Measurements from ENCODE around the gene LSM11.
A peak's percentile ranks its signal among the peaks of the same experiment; 100 is the strongest.

Gene LSM11

DNA sequence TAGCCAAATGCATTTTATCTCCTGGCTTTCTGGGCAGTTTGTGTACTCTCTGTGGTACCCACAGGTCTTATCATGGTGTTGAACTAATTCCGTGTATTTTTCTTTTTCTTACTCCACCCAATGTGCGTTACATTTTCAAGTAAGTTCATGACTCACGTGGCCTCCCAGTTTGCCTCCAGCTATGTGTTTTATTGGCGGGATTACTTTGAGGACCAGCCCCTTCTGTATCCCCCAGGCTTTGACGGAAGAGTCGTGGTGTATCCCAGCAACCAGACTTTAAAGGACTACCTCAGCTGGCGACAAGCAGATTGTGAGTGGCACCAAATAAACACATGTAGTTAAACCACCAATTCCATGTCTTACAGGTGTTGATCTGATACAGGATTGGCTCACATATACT, 9.1 kb upstream of the LSM11 start:
- no peak for DNase-seq (ENCODE audit: low spot score)

DNA sequence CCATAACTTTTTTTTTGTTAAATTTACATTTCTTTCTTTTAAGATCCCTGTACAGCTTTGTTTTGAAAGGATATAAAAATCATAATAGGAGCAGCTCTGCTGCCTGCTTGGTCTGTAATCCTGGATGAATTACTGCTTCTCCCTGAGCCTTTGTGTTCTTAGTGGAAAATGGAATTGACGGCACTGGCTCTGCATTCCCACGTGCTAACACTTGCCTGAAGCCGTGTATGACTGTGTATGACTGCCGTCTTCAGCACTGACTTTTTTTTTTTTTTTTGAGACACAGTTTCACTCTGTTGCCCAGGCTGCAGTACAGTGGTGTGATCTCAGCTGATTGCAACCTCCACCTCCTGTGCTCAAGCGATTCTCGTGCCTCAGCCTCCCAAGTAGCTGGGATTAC, 7.5 kb upstream of the LSM11 start:
- DNase-seq (ENCODE audit: low spot score): no peak

GRCh38 chr5:157739388-157740228, 3.9 kb upstream of the LSM11 start:
- DNase-seq (ENCODE audit: low spot score): no peak

DNA sequence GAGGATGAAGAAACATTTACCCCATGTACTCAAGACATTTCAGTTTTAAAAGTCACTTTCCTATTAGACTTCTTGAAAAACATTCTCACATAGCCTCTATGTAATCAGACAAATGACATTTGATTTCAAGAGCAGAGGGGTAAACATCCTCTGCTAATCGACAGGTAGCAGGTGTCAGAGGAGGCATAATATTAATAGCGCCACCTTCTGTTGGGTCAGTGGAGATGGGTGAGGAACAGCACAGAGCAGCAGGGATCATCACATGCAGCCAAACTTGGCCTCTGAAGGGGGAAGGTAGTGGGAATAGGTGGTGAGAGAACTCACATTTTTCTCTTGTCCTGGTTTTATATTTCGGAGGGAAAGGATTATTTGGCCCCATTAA, 3.3 kb upstream of the LSM11 start:
- peak; percentile 42 for DNase-seq (ENCODE audit: low spot score)

DNA sequence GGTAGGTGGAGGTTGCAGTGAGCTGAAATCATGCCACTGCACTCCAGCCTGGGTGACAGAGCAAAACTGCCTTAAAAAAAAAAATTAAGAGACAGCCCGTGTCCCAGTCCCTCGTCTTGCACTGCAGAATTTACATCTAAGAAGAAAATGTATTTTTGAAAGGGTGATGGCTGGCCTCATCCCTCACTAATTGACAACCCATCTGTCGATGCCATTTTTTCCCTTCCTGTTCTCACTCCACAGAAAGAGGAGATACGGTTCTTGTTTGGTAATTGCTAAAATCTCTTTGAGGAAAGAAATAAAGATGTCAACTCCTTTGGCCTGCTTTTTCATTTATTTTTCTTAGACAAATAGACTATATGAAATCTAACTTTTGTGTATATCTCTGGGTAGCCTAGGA, 2.4 kb upstream of the LSM11 start:
- no peak for DNase-seq (ENCODE audit: low spot score)

GRCh38 chr5:157744051-157745011, 819 bp downstream of the LSM11 start:
- peak; percentile 15 for DNase-seq (ENCODE audit: low spot score)

- no peak for DNase-seq (ENCODE audit: low spot score)
Measured at GRCh38 chr5:157745041-157745456, 1.5 kb downstream of the LSM11 start.

GRCh38 chr5:157747173-157747740, 3.7 kb downstream of the LSM11 start:
- DNase-seq (ENCODE audit: low spot score): no peak

DNA sequence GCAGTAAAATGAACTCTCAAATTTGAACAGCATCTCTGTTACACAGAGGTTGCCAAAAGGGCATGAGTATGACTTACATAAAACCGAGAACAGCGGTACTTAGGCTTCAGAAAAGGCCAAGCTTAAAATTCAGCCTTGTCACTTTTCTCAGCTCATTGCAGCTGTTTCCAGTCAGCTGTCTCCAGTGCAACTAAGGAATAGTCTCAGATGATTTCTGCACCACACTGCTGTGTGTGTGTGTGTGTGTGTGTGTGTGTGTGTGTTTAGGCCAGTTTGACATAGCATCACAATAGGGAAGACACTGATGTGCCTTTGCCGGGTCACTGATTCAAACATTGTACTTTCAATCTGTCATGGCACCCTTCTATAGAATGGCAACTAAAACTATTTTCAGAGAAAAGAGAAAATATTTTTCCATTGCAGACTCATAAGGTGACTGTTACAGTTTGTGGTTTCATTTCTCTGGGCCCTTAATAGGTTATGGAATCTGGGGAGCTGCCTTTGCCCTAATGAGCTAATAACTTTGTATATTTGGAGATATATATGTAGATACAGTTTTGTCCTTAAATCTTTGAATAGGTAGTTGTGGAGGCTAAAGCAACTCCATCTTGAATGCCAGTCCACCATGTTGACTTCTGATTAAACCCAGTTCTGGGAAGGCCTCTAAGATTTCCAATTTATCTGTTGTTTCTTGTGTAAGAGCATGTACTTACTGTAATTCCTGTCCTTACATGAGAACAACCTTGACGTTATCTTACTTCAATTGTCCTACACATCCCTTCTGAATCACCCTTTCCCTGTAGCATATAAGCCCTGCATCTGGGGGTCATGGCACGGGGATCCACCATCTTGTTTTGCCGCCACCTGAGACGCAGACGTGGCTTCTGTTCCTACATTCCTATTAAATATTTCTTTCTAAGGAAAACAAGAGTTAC, 4.5 kb downstream of the LSM11 start:
- peak; percentile 25 for DNase-seq (ENCODE audit: low spot score)

- no peak for DNase-seq (ENCODE audit: low spot score)
Measured at GRCh38 chr5:157748760-157749461, 5.4 kb downstream of the LSM11 start.

DNA sequence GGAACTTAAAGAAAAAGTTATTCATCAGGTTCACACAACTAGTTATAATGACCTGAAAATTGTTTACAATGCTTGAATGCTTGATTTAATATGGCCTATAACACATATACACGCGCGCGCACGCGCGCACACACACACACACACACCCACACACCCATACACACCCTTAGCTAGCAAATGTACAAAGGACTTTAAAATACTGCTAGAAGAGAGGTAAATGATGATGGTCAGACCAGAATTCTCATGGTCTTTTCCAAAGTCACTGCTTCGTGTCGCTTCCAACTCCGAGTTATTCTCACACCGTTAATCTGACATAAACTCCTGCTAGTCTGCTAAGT, 5.9 kb downstream of the LSM11 start:
- DNase-seq (ENCODE audit: low spot score): no peak

- no peak for DNase-seq (ENCODE audit: low spot score)
Measured at GRCh38 chr5:157750320-157750719, 6.8 kb downstream of the LSM11 start.

DNA sequence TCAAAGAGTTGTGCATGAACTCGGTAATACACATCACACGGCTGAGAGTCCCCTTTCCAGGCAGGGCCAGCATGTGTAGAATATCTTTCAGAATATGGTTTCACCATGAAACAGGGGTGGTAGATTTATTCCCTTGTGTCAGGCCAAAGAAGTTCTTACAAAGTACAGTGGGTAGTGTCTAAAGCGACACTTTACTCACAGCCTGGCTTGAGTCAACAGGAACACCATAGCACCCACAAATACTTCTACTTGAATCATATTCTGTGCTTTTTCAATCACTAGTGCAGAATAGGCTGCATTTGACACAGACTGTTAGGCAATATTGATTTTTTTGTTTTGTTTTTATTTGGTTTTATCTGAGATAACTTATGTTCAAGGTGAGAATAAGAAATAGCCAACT, 12.6 kb downstream of the LSM11 start:
- DNase-seq (ENCODE audit: low spot score): no peak

DNA sequence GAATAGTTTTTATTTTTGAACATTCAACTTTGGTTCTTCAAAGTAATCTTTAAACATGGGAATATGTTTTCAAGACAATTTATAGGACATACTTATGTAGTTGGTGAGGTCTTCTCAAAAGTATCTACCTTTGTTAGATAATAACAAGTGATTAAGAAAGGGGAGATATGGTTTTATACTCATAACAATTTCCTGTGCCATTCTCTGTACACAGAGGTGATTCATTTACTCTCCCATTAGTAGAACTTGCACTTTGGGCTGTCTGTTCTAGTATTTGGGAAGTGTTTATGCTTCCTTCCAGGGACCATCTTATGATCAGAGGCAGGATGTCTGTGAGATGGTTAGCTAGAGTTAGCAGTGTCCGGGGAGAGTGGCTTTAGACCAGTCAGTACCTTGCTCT, 15.2 kb downstream of the LSM11 start:
- DNase-seq (ENCODE audit: low spot score): no peak

DNA sequence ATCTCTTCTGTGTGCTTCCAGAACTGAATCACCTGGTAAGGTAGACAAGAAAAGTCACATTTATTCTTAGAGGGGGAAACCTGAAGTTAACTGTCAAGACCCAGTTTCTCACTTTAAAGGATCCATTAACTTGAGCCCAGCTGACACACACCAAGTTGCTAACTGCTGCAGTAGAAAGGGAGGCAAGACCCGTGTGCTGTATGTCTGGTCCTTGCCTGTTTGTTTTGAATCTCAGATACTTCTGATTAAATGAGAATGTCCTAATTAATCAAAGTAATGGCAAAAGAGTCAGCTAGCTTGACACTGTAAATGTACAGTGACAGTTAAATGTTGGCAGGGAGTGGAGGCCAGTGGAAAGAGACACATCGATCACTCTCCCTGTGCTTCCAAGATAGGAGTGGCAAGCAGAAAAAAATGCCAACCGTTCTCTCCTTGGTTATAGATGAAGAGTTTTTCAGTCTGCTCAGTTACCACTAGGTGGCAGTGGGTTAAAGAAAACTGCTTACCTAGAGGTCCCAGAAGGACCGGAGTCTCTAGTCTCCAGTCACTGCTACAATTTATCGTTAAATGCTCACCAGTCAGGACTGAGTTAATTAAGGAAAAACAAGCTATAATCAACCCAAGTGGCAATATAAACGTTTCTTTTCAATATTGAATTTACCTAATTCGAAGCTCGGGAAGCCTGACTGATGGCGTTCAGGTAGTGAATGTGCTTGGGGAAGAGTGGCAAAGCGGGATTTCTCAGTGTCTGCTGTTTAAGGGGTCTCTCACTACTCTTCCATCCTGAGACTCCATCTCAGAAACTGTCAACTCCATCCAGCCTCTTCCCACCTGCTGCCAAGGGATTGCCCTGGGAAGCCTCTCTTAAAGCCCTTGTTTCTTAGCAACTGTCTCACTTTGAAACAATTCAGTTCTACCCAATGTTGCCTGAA, 18.4 kb downstream of the LSM11 start:
- peak; percentile 74 for DNase-seq (ENCODE audit: low spot score)

- no peak for DNase-seq (ENCODE audit: low spot score)
Measured at GRCh38 chr5:157764531-157764930, 21.0 kb downstream of the LSM11 start.

GRCh38 chr5:157766442-157766841, 22.9 kb downstream of the LSM11 start:
- DNase-seq (ENCODE audit: low spot score): no peak

GRCh38 chr5:157766902-157767301, 23.4 kb downstream of the LSM11 start:
- DNase-seq (ENCODE audit: low spot score): no peak

GRCh38 chr5:157767689-157768088, 24.2 kb downstream of the LSM11 start:
- DNase-seq (ENCODE audit: low spot score): no peak

DNA sequence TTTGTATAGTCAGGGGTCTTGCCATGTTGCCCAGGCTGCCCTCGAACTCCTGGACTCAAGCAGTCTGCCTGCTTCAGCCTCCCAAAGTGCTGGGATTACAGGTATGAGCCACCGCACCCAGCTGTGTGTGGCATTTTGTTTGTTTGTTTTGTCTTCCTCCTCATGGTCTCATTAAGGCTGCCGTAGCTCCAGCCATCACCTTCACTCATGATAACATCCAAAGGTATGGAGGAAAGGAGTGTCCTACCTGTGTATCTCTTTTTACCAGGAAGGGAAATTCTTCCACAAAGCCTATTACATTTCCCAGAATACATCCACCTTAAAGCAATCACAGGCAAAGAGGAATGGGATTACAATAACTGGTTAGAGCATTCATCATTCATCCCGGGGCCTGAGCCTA, 27.2 kb downstream of the LSM11 start:
- no peak for DNase-seq (ENCODE audit: low spot score)
